Mucosa of stomach (tissue), 1 donor: Measurements from ENCODE around the gene ACKR1.

ENCODE experiments used
- H3K27me3 ChIP-seq: one replicate; pipeline ENCODE4 v1.7.0; 2013; ENCODE audit warnings: mild to moderate bottlenecking, low read length; ENCODE audit not compliant: control insufficient read depth, insufficient read depth
- H3K36me3 ChIP-seq: one replicate; pipeline ENCODE4 v1.7.0; 2013; ENCODE audit warnings: low read length; ENCODE audit not compliant: control insufficient read depth, insufficient read depth
- H3K4me1 ChIP-seq: one replicate; pipeline ENCODE4 v1.7.0; 2013; ENCODE audit warnings: mild to moderate bottlenecking, low read length; ENCODE audit not compliant: control insufficient read depth, insufficient read depth
- H3K4me3 ChIP-seq: one replicate; pipeline ENCODE4 v1.7.0; 2013; ENCODE audit warnings: low read length
- H3K9ac ChIP-seq: one replicate; pipeline ENCODE4 v1.7.0; 2013; ENCODE audit warnings: mild to moderate bottlenecking, low read length, moderate library complexity
- H3K9me3 ChIP-seq: one replicate; pipeline ENCODE4 v1.7.0; 2013; ENCODE audit warnings: mild to moderate bottlenecking, low read length, moderate library complexity; ENCODE audit not compliant: control insufficient read depth
- donor health status: Pancreatic carcinoma.

ACKR1 gene

DNA sequence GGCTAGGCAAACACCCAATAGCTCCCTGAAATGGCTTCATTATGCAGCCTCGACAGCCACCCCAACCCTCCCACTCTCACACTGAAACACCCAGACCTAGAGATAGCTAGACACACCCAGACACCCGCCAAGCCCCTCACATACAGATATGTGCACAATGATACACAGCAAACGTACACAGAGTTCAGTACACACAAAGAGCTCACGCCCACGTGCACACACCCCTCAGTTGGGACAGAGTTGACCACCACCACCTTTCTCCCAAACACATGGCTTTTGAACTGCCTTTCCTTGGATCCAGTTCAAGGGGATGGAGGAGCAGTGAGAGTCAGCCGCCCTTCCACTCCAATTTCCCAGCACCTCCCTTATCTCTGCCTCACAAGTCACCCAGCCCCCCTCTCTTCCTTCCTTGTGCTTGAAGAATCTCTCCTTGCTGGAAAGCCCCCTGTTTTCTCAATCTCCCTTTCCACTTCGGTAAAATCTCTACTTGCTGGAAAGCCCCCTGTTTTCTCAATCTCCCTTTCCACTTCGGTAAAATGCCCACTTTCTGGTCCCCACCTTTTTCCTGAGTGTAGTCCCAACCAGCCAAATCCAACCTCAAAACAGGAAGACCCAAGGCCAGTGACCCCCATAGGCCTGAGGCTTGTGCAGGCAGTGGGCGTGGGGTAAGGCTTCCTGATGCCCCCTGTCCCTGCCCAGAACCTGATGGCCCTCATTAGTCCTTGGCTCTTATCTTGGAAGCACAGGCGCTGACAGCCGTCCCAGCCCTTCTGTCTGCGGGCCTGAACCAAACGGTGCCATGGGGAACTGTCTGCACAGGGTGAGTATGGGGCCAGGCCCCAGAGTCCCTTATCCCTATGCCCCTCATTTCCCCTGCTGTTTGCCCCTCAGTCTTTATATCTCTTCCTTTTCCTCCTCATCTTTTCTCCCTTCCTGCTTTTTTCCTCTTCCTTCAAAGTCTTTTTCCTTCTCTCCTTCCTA lies at the start of gene ACKR1:
Gene ACKR1 (plus strand): TSS at position 715 of the 981 bp plus-strand sequence. CDS start 85 bp downstream, at position 800.
- Histone ChIP-seq H3K36me3 (no peaks in the 10 kb centered on the region), H3K9ac (no peak within 1 kb of the TSS), H3K27me3 (peaks cover 33% of the 10 kb centered on the region)

GRCh38 chr1:159161001-159161718 lies 43.5 kb upstream of the ACKR1 start:
- no peaks in the 10 kb centered on the region for H3K36me3 ChIP-seq
- no peaks in the 10 kb centered on the region for H3K4me1 ChIP-seq
- H3K9me3 ChIP-seq, result no peaks in the 10 kb centered on the region
- H3K27me3 ChIP-seq, result no peaks in the 10 kb centered on the region
- H3K9ac ChIP-seq, result no peak overlapping the region
- H3K4me3 ChIP-seq, result no peak overlapping the region

More for the DNA sequence above, at the start of gene ACKR1:
- no peak within 1 kb of the TSS for H3K4me3 ChIP-seq
- no peaks in the 10 kb centered on the region for H3K9me3 ChIP-seq
- peaks cover 13% of the 10 kb centered on the region for H3K4me1 ChIP-seq

DNA sequence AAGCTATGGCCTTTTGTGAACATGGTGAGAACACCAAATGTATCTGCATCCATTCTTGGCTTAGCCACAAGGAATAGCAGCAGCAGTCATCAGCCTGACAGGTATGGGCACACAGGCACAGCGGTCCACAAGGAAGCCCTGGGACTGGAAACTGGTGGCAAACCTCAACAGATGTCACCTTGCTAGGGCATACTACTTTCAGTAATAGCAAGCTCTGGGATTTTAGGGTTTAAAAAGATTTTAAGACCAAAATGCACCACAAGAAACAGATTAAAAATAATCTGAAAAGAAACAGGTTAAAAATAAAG lies 43.0 kb upstream of the ACKR1 start:
- H3K27me3 ChIP-seq, result no peaks in the 10 kb centered on the region

DNA sequence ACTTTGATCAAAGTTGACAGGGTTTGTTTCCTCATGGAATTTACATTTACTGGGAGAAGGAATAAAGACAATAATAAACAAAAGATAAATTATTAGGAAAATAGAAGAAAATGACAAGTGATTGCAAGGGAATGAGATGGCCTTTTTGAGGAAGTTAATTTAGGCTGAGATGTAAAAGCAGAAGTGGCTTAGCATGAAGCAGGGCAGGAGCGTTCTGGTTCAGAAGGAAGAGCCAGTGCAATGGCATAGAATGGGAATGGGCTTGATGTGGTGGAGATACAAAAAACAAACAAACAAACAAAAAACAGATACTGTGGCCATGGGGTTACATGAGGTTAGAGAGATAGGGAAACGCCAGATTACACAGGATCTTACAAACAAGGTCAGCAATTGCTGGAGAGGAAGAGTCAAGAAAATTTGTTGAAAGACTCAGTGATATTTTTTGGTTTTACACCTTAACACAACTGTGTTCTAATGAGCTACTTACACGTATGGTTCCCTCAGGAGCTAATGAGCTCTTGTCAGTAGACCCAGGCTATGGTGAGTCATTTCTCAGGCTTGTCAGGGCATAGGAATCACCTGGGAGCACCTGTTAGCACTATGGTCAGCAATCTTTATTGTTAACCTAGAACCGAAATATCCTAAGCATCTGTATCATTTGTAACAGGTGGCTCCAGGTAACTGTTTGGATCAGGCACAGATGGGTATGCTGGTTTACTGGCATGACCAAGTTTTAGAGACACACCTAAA lies 42.0 kb upstream of the ACKR1 start:
- Histone ChIP-seq H3K36me3 (no peaks in the 10 kb centered on the region), H3K9ac (no peak overlapping the region), H3K4me1 (no peaks in the 10 kb centered on the region), H3K9me3 (no peaks in the 10 kb centered on the region), H3K27me3 (no peaks in the 10 kb centered on the region), H3K4me3 (no peak overlapping the region)

More for the DNA sequence above, 43.0 kb upstream of the ACKR1 start:
- no peaks in the 10 kb centered on the region for H3K9me3 ChIP-seq
- H3K36me3 ChIP-seq, result no peaks in the 10 kb centered on the region
- no peaks in the 10 kb centered on the region for H3K4me1 ChIP-seq
- no peak overlapping the region for H3K9ac ChIP-seq
- no peak overlapping the region for H3K4me3 ChIP-seq

DNA sequence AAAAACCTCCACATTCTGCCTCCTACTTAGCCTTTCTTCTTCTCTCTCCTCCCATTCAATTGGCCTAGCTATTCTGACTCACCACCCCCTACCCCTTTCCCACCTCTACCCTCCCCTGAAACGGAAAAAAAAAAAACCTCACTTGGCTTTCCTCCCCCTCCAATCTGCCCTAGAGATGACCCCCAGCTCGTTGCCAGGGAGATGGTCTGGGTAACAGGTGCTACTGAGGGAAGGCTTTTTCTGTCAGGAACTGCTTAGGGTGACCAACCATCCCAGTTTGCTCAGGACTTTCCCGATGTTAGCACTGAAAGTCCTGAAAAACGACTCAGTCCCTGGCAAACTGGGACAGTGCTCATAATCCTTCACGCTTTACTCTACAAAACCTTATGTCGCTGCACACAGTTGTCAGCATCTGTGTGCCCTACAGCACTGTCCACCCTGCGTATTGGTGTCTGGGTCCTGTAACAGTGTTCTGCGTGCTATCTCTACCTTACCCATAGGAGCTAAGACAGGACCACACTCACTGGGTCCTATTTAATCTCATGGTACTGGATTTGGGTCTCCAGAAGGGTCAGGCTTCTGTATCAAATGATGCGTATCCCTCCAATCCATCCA lies 41.0 kb upstream of the ACKR1 start:
- Histone ChIP-seq H3K9ac (no peak overlapping the region), H3K4me1 (no peaks in the 10 kb centered on the region), H3K9me3 (no peaks in the 10 kb centered on the region), H3K36me3 (no peaks in the 10 kb centered on the region), H3K27me3 (no peaks in the 10 kb centered on the region), H3K4me3 (no peak overlapping the region)

DNA sequence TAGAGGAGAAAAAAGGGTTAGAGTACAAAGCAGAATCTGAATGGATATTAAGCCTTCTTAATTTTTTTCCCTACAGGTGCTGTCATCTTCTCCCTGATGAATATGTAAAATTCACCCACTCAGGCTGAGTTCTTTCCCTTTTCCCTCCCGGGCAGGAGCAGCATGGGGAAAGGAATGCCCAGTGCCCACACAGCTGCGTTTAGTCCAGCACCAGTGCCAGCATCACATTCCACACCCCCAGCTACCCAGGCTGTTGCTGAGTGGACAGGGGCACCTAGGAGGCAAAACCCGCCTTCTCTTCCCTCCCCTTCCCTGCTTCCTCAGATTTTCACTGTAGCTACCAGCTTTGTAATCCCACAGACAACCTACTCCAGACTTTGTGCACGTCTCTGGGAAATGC lies 36.6 kb upstream of the ACKR1 start:
- peaks cover 29% of the 10 kb centered on the region for H3K27me3 ChIP-seq
- H3K9me3 ChIP-seq, result no peaks in the 10 kb centered on the region
- H3K4me1 ChIP-seq, result no peaks in the 10 kb centered on the region
- H3K4me3 ChIP-seq, result no peak overlapping the region
- no peaks in the 10 kb centered on the region for H3K36me3 ChIP-seq
- H3K9ac ChIP-seq, result no peak overlapping the region

DNA sequence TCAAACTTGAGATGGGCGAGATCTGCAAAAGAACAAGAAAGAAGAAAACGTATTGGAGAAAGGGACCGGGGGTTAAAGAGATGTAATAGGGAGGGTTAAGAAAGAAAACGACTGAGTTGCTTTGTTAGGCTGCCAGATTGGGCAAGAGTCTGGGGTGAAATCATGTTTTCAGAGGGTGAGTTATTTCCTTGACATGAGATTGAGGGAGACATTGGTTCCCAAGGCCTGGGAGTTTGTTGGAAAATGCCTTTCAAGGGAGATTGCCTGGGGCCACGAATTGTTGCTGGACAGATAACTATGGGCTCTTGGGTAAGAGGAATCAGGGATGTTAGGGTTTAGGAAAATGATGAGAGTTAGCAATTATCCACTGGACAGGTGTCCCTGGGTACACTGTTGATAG lies 34.0 kb upstream of the ACKR1 start:
- Histone ChIP-seq H3K27me3 (peaks cover 30% of the 10 kb centered on the region), H3K4me3 (no peak overlapping the region), H3K36me3 (no peaks in the 10 kb centered on the region), H3K4me1 (no peaks in the 10 kb centered on the region), H3K9ac (no peak overlapping the region), H3K9me3 (no peaks in the 10 kb centered on the region)

DNA sequence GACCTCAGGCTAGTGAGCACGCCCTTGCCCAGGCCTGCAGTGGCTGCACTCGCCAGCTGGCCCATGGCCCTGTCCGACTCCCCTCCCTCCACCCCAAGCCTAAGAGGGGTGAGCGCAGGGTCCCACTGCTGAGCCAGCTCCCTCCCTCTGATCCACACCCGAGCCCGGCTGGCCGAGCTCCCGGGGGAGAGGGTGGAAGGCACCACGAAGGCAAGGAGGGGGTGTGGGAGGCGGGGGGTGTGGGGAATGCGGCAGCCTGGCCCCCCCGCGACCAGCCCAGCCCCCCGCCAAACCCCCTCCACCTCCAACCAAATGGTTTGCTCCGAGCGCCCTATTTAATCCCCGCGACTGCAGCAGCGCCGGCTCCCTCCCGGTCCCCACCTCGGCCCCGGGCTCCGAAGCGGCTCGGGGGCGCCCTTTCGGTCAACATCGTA lies 33.4 kb upstream of the ACKR1 start, which contains the start of gene CADM3:
Gene CADM3 (plus strand): TSS at position 362 of the 434 bp plus-strand sequence. CDS start 151 bp downstream, outside the sequence.
- H3K4me3 ChIP-seq, result no peak within 1 kb of the TSS
- no peaks in the 10 kb centered on the region for H3K4me1 ChIP-seq
- no peaks in the 10 kb centered on the region for H3K9me3 ChIP-seq
- H3K9ac ChIP-seq, result no peak within 1 kb of the TSS
- H3K36me3 ChIP-seq, result no peaks in the 10 kb centered on the region
- H3K27me3 ChIP-seq, result peaks cover 30% of the 10 kb centered on the region

GRCh38 chr1:159171688-159172501 lies 32.8 kb upstream of the ACKR1 start:
- H3K9me3 ChIP-seq, result no peaks in the 10 kb centered on the region
- no peak overlapping the region for H3K4me3 ChIP-seq
- peaks cover 30% of the 10 kb centered on the region for H3K27me3 ChIP-seq
- no peak overlapping the region for H3K9ac ChIP-seq
- H3K4me1 ChIP-seq, result no peaks in the 10 kb centered on the region
- H3K36me3 ChIP-seq, result no peaks in the 10 kb centered on the region

GRCh38 chr1:159172614-159173291 lies 31.9 kb upstream of the ACKR1 start:
- no peaks in the 10 kb centered on the region for H3K36me3 ChIP-seq
- no peaks in the 10 kb centered on the region for H3K4me1 ChIP-seq
- H3K9me3 ChIP-seq, result no peaks in the 10 kb centered on the region
- no peak overlapping the region for H3K9ac ChIP-seq
- peaks cover 30% of the 10 kb centered on the region for H3K27me3 ChIP-seq
- H3K4me3 ChIP-seq, result no peak overlapping the region
